OCI-LY1 (cell line): ENCODE data around the gene FBXL3.

Source experiments
- EZH2 ChIP-seq: fragments of 200-600 bp; sonication (generic), shearing (Covaris generic); IDR thresholded peaks from 2 replicates; pipeline ENCODE4 v1.8.0; 2017; ENCODE audit warnings: borderline replicate concordance, mixed run types, mild to moderate bottlenecking, antibody characterized with exemption, low read length, moderate library complexity, mixed read lengths
- TF ChIP-seq, protein P1 (sequence below): fragments of 200-600 bp; sonication (generic), shearing (Covaris generic); IDR thresholded peaks from 2 replicates; pipeline ENCODE4 v1.5.1; 2017; ENCODE audit warnings: mild to moderate bottlenecking, antibody characterized with exemption, low read length, moderate library complexity, mixed read lengths

DNA sequence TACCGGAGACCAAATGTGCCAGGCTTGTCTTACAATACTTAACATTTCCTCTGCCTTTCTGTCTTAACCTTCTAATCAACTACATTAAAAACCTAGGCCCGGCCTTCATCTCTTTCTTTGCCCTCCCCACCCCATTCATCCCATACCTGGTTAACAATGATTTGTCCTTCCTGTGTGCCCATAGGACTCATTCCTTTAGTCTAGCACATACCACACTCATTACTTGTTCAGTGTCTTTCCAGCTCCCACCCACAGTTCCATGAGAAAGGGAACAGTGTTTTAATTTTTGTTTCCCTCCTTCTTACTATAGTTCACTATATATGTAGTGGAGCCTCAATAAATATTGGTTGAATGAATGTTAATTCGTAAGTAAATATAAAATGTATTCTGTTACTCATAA is 32.7 kb downstream of the FBXL3 start:
- TF ChIP-seq, protein P1, sequence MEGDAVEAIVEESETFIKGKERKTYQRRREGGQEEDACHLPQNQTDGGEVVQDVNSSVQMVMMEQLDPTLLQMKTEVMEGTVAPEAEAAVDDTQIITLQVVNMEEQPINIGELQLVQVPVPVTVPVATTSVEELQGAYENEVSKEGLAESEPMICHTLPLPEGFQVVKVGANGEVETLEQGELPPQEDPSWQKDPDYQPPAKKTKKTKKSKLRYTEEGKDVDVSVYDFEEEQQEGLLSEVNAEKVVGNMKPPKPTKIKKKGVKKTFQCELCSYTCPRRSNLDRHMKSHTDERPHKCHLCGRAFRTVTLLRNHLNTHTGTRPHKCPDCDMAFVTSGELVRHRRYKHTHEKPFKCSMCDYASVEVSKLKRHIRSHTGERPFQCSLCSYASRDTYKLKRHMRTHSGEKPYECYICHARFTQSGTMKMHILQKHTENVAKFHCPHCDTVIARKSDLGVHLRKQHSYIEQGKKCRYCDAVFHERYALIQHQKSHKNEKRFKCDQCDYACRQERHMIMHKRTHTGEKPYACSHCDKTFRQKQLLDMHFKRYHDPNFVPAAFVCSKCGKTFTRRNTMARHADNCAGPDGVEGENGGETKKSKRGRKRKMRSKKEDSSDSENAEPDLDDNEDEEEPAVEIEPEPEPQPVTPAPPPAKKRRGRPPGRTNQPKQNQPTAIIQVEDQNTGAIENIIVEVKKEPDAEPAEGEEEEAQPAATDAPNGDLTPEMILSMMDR, result no peak
- TF ChIP-seq EZH2, result no peak
